ENCODE results near the gene KLHL3. TPM values are rescaled to one million over a fixed set of nuclear protein-coding genes. Genes with fewer than 3 reads are reported as not detected.
A peak's percentile ranks its signal among the peaks of the same experiment; 100 is the strongest.
"Not testable (repeated sequence)": the region's sequence is repeated elsewhere in the genome, so short reads cannot be mapped to it uniquely, and the experiment has no call there.

The KLHL3 gene, protein sequence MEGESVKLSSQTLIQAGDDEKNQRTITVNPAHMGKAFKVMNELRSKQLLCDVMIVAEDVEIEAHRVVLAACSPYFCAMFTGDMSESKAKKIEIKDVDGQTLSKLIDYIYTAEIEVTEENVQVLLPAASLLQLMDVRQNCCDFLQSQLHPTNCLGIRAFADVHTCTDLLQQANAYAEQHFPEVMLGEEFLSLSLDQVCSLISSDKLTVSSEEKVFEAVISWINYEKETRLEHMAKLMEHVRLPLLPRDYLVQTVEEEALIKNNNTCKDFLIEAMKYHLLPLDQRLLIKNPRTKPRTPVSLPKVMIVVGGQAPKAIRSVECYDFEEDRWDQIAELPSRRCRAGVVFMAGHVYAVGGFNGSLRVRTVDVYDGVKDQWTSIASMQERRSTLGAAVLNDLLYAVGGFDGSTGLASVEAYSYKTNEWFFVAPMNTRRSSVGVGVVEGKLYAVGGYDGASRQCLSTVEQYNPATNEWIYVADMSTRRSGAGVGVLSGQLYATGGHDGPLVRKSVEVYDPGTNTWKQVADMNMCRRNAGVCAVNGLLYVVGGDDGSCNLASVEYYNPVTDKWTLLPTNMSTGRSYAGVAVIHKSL
- total RNA-seq = 10 to 100 TPM; 10.4 to 47.3 (median 26.6) TPM
- polyA plus RNA-seq = 1 to 10 TPM; 4.6 to 6.3 TPM
- 64.3 reads per million, percentile 76 among the genes with 10 or more reads in this experiment for total RNA-seq

DNA sequence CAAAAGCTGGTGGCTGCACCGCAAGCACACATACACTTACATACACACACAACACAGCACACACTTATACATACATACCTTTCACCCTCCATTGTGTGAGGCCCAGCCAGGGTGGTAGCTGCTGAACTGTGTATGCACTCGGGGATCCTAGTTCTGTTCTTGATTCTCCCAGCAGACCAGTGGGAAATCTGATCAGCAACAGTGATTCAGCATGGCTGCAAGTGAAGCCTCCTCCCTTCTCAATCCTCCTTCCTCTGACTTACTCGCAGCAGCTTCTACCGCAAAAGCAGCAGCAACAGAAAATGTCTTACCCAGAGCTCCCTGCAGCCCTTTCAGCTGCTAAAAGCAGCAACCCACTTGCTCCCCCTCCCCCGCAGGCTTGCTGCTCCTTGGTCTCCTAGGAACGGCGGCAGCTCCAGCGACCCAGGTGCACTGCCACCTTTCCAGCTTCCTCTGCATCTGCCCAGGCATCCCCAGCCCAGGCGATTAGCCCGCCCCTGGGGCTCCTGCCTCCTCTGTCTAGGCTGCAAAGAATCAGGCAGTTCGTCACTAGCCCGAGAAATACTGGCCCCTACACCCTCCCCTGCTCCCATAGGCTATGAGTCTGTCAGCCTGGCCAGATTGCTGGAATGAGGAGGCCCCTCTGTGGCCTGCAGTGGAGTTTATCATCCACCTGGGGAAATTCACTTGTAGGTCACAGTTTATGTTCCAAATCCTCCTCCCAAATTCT, at the start of gene KLHL3:
Gene KLHL3, minus strand, starts transcription at position 535 of the 730 bp plus-strand sequence. Its CDS starts 443 bp downstream, at position 92.
- Mint-ChIP-seq H3K4me3 (no peak within 1 kb of the TSS), H3K27me3 (no peaks in the 10 kb centered on the region), H3K36me3 (peaks cover 0 to 21% (median 4%) of the 10 kb centered on the region in 5 donors), H3K4me1 (peaks cover 0 to 42% (median 15%) of the 10 kb centered on the region in 7 donors), H3K9me3 (peaks cover 0 to 10% (median 3%) of the 10 kb centered on the region in 11 donors), H3K27ac (no peak within 1 kb of the TSS)
- intact Hi-C loops (cut with micrococcal nuclease) = loop anchor here (1.0 to 2.0 kb wide), 5 partner anchors 15 to 69 kb away; partner anchors contain the start of gene HNRNPA0 (in 2 of the 2)
- Histone ChIP-seq H3K27ac (ENCODE audit: low read depth, low read length) (peak within 1 kb of the TSS; percentile 63), H3K36me3 (ENCODE audit: control insufficient read depth in 2 of 3, insufficient read depth in 3 of 3, low read length in 3 of 3) (no peaks in the 10 kb centered on the region), H3K9me3 (ENCODE audit: control insufficient read depth in 2 of 3, low read length in 3 of 3) (no peaks in the 10 kb centered on the region), H3K4me1 (ENCODE audit: control insufficient read depth in 2 of 2, insufficient read depth in 2 of 2, low read length in 2 of 2) (peaks cover 9 to 58% of the 10 kb centered on the region in 2 donors), H3K4me3 (ENCODE audit: low read length) (peak within 1 kb of the TSS; percentile 86), H3K27me3 (ENCODE audit: control insufficient read depth in 2 of 2, insufficient read depth in 2 of 2, low read length in 2 of 2) (no peaks in the 10 kb centered on the region)
- ChIA-PET CTCF (interaction anchor here (0.7 to 11.1 kb wide), 9 partner anchors 11 to 106 kb away, joined by 3 to 156 read pairs (median 6); no protein-coding TSS in a partner anchor), POLR2A (interaction anchor here (0.7 to 13.4 kb wide), 12 partner anchors 9 to 77 kb away, joined by 4 to 197 read pairs (median 10); partner anchors contain the start of gene HNRNPA0)
- ATAC-seq (peak; percentile 49), DNase-seq (peak in 8 of 9 donors; percentile 32 to 57 (median 44))

DNA sequence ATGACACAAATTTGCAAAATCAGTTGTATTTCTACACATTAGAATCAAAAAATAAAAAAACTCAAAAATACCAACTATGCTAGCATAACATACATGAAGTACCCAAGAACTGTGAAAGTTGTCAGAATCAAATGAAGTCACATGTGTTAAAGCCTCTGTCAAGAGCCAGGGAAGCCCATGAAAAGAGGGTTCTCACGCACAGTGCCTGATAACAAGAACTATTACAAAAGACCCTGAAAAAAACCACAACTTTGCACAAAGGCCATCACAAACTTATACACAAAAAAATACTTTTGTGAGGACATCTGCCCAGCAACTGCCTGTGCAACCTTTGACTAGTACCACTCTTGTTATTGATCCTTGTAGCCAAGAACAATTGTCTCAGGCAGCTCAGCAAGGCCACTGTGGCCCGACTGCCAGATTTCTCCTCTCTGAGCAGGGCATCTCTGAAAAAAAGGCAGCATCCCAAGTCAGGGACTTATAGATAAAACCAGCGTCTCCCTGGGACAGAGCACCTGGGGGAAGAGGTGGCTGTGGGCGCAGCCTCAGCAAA, 47.2 kb upstream of the KLHL3 start:
- no peaks in the 10 kb centered on the region for H3K4me1 Mint-ChIP-seq
- H3K4me3 Mint-ChIP-seq = no peak overlapping the region
- H3K9me3 Mint-ChIP-seq = peaks cover 0 to 14% (median 0%) of the 10 kb centered on the region in 11 donors
- H3K4me1 ChIP-seq (ENCODE audit: control insufficient read depth in 2 of 2, insufficient read depth in 2 of 2, low read length in 2 of 2) = no peaks in the 10 kb centered on the region
- intact Hi-C loops (cut with micrococcal nuclease) = no loop called here
- no peak overlapping the region for H3K27ac Mint-ChIP-seq
- H3K27me3 Mint-ChIP-seq = peaks cover 0 to 41% (median 0%) of the 10 kb centered on the region in 5 donors
- no peaks in the 10 kb centered on the region for H3K27me3 ChIP-seq (ENCODE audit: control insufficient read depth in 2 of 2, insufficient read depth in 2 of 2, low read length in 2 of 2)
- ChIA-PET POLR2A (no interaction called here), CTCF (no interaction called here)
- H3K4me3 ChIP-seq (ENCODE audit: low read length) = no peak overlapping the region
- no peaks in the 10 kb centered on the region for H3K9me3 ChIP-seq (ENCODE audit: control insufficient read depth in 2 of 3, low read length in 3 of 3)
- H3K27ac ChIP-seq (ENCODE audit: low read depth, low read length) = no peak overlapping the region
- H3K36me3 Mint-ChIP-seq = peaks cover 0 to 20% (median 6%) of the 10 kb centered on the region in 5 donors
- no peaks in the 10 kb centered on the region for H3K36me3 ChIP-seq (ENCODE audit: control insufficient read depth in 2 of 3, insufficient read depth in 3 of 3, low read length in 3 of 3)
- ATAC-seq (no peak), DNase-seq (no peak)

GRCh38 chr5:137782055-137782454, 46.2 kb upstream of the KLHL3 start:
- H3K36me3 Mint-ChIP-seq = peaks cover 0 to 18% (median 6%) of the 10 kb centered on the region in 5 donors
- no peak overlapping the region for H3K4me3 Mint-ChIP-seq
- no peak overlapping the region for H3K4me3 ChIP-seq (ENCODE audit: low read length)
- CTCF ChIA-PET = interaction anchor here (0.6 kb wide), 1 partner anchor 69 kb away, joined by 3 read pairs; no protein-coding TSS in a partner anchor
- no peak for ATAC-seq
- no peaks in the 10 kb centered on the region for H3K36me3 ChIP-seq (ENCODE audit: control insufficient read depth in 2 of 3, insufficient read depth in 3 of 3, low read length in 3 of 3)
- intact Hi-C loops (cut with micrococcal nuclease) = no loop called here
- no peak overlapping the region for H3K27ac Mint-ChIP-seq
- H3K27me3 Mint-ChIP-seq = peaks cover 0 to 33% (median 0%) of the 10 kb centered on the region in 5 donors
- H3K27ac ChIP-seq (ENCODE audit: low read depth, low read length) = no peak overlapping the region
- no peaks in the 10 kb centered on the region for H3K4me1 ChIP-seq (ENCODE audit: control insufficient read depth in 2 of 2, insufficient read depth in 2 of 2, low read length in 2 of 2)
- H3K9me3 Mint-ChIP-seq = peaks cover 0 to 14% (median 0%) of the 10 kb centered on the region in 11 donors
- no peaks in the 10 kb centered on the region for H3K9me3 ChIP-seq (ENCODE audit: control insufficient read depth in 2 of 3, low read length in 3 of 3)
- DNase-seq = no peak
- no peaks in the 10 kb centered on the region for H3K4me1 Mint-ChIP-seq
- no peaks in the 10 kb centered on the region for H3K27me3 ChIP-seq (ENCODE audit: control insufficient read depth in 2 of 2, insufficient read depth in 2 of 2, low read length in 2 of 2)
- POLR2A ChIA-PET = no interaction called here

DNA sequence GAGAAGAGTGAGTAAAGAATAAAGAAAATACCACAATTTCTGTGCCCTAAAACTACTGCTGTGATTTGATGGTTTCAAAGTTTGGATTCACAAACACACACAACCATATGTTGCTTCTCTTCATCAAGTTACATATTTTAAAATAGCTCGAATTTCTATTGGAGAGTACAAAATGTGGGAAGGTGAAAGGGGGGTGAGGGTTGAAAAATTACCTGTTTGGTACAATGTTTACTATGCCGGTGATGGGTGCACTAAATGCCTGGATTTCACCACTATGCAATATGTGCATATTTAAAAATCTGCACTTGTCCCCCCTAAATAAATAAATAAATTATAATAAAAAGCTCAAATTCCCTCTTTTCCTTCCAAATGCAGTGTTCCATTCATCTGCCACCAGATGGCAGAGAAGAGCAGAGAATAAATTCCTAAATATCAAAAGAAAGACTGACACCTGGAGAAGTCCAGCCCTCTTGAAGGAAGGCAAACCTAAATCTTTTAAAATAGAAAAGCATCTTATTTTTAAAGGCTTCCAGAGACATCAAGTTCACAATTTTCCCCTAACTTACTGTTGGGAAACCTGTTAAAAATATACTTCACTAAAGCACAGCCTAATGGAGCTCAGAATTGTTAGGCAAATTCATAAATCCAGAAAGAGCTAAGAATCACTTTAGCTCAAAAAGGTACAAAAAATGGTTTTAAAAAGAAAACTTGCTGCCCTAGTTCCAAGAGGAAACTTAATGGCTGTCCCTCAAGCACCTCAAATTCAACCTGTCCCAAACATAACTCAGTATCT, 43.1 kb upstream of the KLHL3 start:
- Histone ChIP-seq H3K4me1 (ENCODE audit: control insufficient read depth in 2 of 2, insufficient read depth in 2 of 2, low read length in 2 of 2) (no peaks in the 10 kb centered on the region), H3K27me3 (ENCODE audit: control insufficient read depth in 2 of 2, insufficient read depth in 2 of 2, low read length in 2 of 2) (no peaks in the 10 kb centered on the region), H3K27ac (ENCODE audit: low read depth, low read length) (no peak overlapping the region), H3K4me3 (ENCODE audit: low read length) (no peak overlapping the region), H3K36me3 (ENCODE audit: control insufficient read depth in 2 of 3, insufficient read depth in 3 of 3, low read length in 3 of 3) (no peaks in the 10 kb centered on the region), H3K9me3 (ENCODE audit: control insufficient read depth in 2 of 3, low read length in 3 of 3) (no peaks in the 10 kb centered on the region)
- no peaks in the 10 kb centered on the region for H3K4me1 Mint-ChIP-seq
- ChIA-PET CTCF (interaction anchor here (0.6 to 2.3 kb wide), 10 partner anchors 16 to 354 kb away, joined by 3 to 11 read pairs (median 4); no protein-coding TSS in a partner anchor), POLR2A (interaction anchor here (2.1 kb wide), 1 partner anchor 24 kb away, joined by 6 read pairs; the partner anchor contains the start of gene HNRNPA0)
- intact Hi-C loops (cut with micrococcal nuclease) = loop anchor here (1.0 kb wide), 3 partner anchors 150 to 354 kb away; no protein-coding TSS in a partner anchor
- peaks cover 0 to 11% (median 4%) of the 10 kb centered on the region in 5 donors for H3K36me3 Mint-ChIP-seq
- no peak overlapping the region for H3K27ac Mint-ChIP-seq
- peak in 5 of 9 donors; percentile 11 to 29 (median 16) for DNase-seq
- ATAC-seq = no peak
- H3K4me3 Mint-ChIP-seq = no peak overlapping the region
- no peaks in the 10 kb centered on the region for H3K9me3 Mint-ChIP-seq
- H3K27me3 Mint-ChIP-seq = peaks cover 0 to 12% (median 0%) of the 10 kb centered on the region in 5 donors

GRCh38 chr5:137767937-137768336, 32.0 kb upstream of the KLHL3 start:
- Mint-ChIP-seq H3K27me3 (peaks cover 0 to 22% (median 0%) of the 10 kb centered on the region in 5 donors), H3K9me3 (peaks cover 0 to 40% (median 16%) of the 10 kb centered on the region in 11 donors), H3K36me3 (peaks cover 6 to 36% (median 31%) of the 10 kb centered on the region in 5 donors)
- H3K27me3 ChIP-seq (ENCODE audit: control insufficient read depth in 2 of 2, insufficient read depth in 2 of 2, low read length in 2 of 2); POLR2A ChIA-PET; intact Hi-C loops (cut with micrococcal nuclease); H3K4me3 Mint-ChIP-seq; ATAC-seq; H3K4me1 ChIP-seq (ENCODE audit: control insufficient read depth in 2 of 2, insufficient read depth in 2 of 2, low read length in 2 of 2); H3K4me1 Mint-ChIP-seq; H3K36me3 ChIP-seq (ENCODE audit: control insufficient read depth in 2 of 3, insufficient read depth in 3 of 3, low read length in 3 of 3); H3K27ac Mint-ChIP-seq; H3K9me3 ChIP-seq (ENCODE audit: control insufficient read depth in 2 of 3, low read length in 3 of 3); CTCF ChIA-PET; H3K27ac ChIP-seq (ENCODE audit: low read depth, low read length); DNase-seq; H3K4me3 ChIP-seq (ENCODE audit: low read length): not testable (repeated sequence)

Measured in naive thymus-derived CD4-positive, alpha-beta T cell (primary cell).